Left lung (tissue), 10 donors: ENCODE data around the gene CHADL. TPM values are rescaled to one million over a fixed set of nuclear protein-coding genes. Genes with fewer than 3 reads are reported as not detected.

Experiments used
- ATAC-seq: fragments of 200-7000 bp; cut with Tn5 transposase; one replicate; pipeline ENCODE4 v1.9.1; 2020; ENCODE audit warnings: moderate library complexity
- DNase-seq, 4 donors: peaks; one replicate each; pipeline ENCODE4 v3.0.0-alpha.2; 2013 to 2020
- H3K27ac ChIP-seq, 2 donors: fragments of 200-600 bp; sonication (generic) in 1 of 2; one replicate each; pipeline versions ENCODE4 v1.5.0 to v1.8.0; 2020 to 2021
- H3K27me3 ChIP-seq, 2 donors: fragments of 200-600 bp; sonication (generic) in 1 of 2; one replicate each; pipeline versions ENCODE4 v1.5.0 to v1.8.0; 2020 to 2021
- H3K36me3 ChIP-seq, 2 donors: fragments of 200-600 bp; sonication (generic) in 1 of 2; one replicate each; pipeline versions ENCODE4 v1.5.0 to v1.8.0; 2020 to 2021
- H3K4me1 ChIP-seq, 2 donors: fragments of 200-600 bp; one replicate each; pipeline ENCODE4 v1.8.0; 2021
- H3K4me3 ChIP-seq, 2 donors: fragments of 200-600 bp; sonication (generic) in 1 of 2; one replicate each; pipeline versions ENCODE4 v1.5.0 to v1.8.0; 2020 to 2021; ENCODE audit warnings: mild to moderate bottlenecking in 1 of 2
- H3K9me3 ChIP-seq, 2 donors: fragments of 200-600 bp; sonication (generic) in 1 of 2; one replicate each; pipeline versions ENCODE4 v1.5.0 to v1.8.0; 2020 to 2021
- intact Hi-C, 2 donors: fragments of 100-400 bp; cut with DNase I; formaldehyde crosslinking; loops; one replicate each; pipeline versions ENCODE4 v1.11.2 to v1.14.2; 2022
- polyA plus RNA-seq, 6 donors: library from polyadenylated mRNA; unstranded; fragments of 120-200 nt; gene quantifications; one replicate each; pipeline ENCODE4 v1.2.1, GENCODE V29; 2013; ENCODE audit not compliant: insufficient read length in 6 of 6
- total RNA-seq, 2 donors: library from RNA; stranded (reverse); fragmentation: NEBNext Ultra II Directional; extraction: Animal tissue kit (Norgen Biotek cat#: 25700); gene quantifications; one replicate each; pipeline ENCODE4 v1.2.1, GENCODE V29; 2021
- TF ChIP-seq, protein P1 (sequence below), 2 donors: fragments of 200-600 bp; sonication (generic) in 1 of 2; IDR thresholded peaks; one replicate each; pipeline versions ENCODE4 v1.5.0 to v1.8.0; 2021; ENCODE audit warnings: antibody characterized with exemption in 2 of 2
- donor health status: DM: no; HTN: yes; CAD: no.
- donor health status: DM: no; HTN: no; CAD: no.

Gene CHADL
- total and polyA plus RNA-seq, 8 donors, result 2.1 to 6.2 (median 2.6) TPM

DNA sequence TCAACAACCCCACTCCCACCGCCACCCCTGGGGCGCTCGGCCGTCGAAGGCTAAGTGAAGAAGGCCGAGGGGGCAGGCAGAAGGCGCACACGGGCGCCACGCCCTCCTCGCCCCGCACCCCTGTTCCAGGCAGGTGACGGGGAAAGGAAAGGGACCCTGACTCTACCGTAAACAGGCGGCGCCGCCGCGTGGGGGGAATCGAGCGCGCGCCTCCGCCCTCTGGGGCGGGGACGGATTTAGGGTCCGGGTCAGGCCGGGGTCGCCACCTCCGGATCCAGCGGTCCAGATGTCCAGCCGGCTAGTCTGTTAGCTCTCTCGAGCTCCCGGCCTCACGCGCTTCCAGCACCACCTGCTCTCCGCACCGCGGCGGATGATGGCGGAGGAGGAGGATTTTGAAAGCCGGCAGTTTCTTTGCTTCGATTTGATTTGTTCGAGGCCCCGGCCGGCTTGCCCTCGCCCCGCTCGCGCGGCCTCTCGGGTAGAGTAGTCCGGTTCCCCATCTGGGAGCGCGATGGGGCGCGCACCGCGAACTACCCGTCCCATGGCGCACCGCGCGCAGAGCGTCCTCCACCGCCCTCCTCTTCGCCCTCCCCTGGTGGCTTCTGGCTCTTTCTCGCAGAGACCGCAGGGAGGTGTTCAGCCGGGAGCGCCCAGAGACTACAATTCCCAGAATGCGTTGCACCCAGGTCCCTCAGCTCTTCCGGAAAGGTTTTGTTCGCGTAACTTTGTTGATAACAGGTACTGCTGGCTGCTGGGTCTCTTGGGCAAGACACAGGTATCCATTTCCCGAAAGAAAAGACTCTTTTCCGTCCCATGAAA, 45.3 kb upstream of the CHADL start, which contains the start of gene RANGAP1:
TSS of gene RANGAP1 (minus strand) at position 368 of the 819 bp plus-strand sequence. CDS start 5,143 bp downstream, outside the sequence.
- Histone ChIP-seq H3K27me3 (no peaks in the 10 kb centered on the region), H3K4me1 (peaks cover 10 to 41% of the 10 kb centered on the region in 2 donors), H3K9me3 (no peaks in the 10 kb centered on the region), H3K4me3 (peak within 1 kb of the TSS; percentile 99 to 100), H3K36me3 (peaks cover 0 to 39% of the 10 kb centered on the region in 2 donors), H3K27ac (peak within 1 kb of the TSS; percentile 91 to 92)
- peak; percentile 97 to 100 (median 99) for DNase-seq
- intact Hi-C loops, result no loop called here
- TF ChIP-seq, protein P1, sequence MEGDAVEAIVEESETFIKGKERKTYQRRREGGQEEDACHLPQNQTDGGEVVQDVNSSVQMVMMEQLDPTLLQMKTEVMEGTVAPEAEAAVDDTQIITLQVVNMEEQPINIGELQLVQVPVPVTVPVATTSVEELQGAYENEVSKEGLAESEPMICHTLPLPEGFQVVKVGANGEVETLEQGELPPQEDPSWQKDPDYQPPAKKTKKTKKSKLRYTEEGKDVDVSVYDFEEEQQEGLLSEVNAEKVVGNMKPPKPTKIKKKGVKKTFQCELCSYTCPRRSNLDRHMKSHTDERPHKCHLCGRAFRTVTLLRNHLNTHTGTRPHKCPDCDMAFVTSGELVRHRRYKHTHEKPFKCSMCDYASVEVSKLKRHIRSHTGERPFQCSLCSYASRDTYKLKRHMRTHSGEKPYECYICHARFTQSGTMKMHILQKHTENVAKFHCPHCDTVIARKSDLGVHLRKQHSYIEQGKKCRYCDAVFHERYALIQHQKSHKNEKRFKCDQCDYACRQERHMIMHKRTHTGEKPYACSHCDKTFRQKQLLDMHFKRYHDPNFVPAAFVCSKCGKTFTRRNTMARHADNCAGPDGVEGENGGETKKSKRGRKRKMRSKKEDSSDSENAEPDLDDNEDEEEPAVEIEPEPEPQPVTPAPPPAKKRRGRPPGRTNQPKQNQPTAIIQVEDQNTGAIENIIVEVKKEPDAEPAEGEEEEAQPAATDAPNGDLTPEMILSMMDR (IDR thresholded peaks at IDR 0.05), result peak in 1 of 2 donors; percentile 39
- ATAC-seq, result peak; percentile 98

DNA sequence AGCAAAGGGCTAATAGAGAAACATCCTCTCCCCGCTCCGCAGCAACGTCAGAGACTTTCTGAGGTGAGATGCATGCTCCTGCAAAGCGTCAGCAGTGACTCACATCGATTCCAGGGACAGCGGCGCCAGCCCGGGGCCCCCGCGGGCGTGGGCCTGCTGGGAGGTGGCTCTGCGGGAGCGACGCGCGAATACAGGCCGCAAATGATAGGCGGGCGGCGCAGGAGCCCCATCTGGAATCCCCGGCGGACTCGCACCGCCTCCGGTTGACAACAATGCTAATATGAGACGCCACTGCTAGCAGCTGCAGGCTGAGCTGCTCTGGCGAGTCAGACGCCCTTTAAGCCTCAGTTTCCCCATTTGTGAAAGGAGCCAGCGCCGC, 44.7 kb upstream of the CHADL start:
- peak in 2 of 4 donors; percentile 62 to 88 for DNase-seq
- TF ChIP-seq, protein P1 (IDR thresholded peaks at IDR 0.05), result no peak
- H3K27me3 ChIP-seq, result no peaks in the 10 kb centered on the region
- peaks cover 0 to 45% of the 10 kb centered on the region in 2 donors for H3K36me3 ChIP-seq
- no peaks in the 10 kb centered on the region for H3K9me3 ChIP-seq
- peak; percentile 44 for ATAC-seq
- peaks cover 10 to 36% of the 10 kb centered on the region in 2 donors for H3K4me1 ChIP-seq
- H3K27ac ChIP-seq, result peak overlapping the region; percentile 83 to 92
- intact Hi-C loops, result no loop called here
- peak overlapping the region; percentile 99 to 100 for H3K4me3 ChIP-seq

DNA sequence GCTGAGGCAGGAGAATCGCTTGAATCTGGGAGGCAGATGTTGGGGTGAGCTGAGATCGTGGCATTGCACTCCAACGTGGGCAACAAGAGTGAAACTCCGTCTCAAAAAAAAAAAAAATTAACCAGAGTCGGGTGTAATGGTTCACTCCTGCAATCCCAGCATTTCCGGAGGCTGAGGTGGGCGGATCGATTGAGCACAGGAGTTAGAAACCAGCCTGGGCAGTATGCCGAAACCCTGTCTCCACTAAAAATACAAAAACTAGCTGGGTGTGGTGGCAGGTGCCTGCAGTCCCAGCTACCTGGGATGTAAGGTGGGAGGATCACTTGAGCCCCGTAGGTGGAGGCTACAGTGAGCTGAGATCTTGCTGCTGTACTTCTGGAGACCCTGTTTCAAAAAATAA, 43.7 kb upstream of the CHADL start:
- Histone ChIP-seq H3K27me3 (no peaks in the 10 kb centered on the region), H3K4me3 (no peak overlapping the region), H3K27ac (no peak overlapping the region), H3K9me3 (no peaks in the 10 kb centered on the region), H3K4me1 (peaks cover 10 to 36% of the 10 kb centered on the region in 2 donors), H3K36me3 (peaks cover 0 to 54% of the 10 kb centered on the region in 2 donors)
- intact Hi-C loops, result no loop called here
- ATAC-seq, result no peak
- TF ChIP-seq, protein P1 (IDR thresholded peaks at IDR 0.05), result no peak
- peak in 1 of 4 donors; percentile 17 for DNase-seq

DNA sequence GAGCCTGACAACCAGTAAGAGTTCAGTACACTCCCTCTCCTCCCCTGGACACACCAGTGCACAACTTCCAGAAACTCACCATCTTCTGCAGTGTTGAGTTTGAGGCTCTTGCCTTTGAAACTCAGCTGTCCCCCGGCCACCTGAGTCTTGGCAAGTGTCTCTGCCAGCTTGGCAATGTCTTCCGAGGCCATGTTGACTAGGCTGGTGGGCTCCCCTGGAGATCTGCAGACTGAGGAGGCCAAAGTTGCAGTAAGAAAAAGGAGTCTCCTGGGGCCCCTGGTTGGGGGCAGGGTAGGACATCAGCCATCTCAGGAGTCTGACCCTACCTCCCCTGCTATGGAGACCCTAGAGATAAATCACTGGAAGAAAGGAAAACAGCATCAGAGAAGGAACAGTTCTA, 40.1 kb upstream of the CHADL start:
- no peak for ATAC-seq
- Histone ChIP-seq H3K4me1 (peaks cover 4 to 16% of the 10 kb centered on the region in 2 donors), H3K27me3 (no peaks in the 10 kb centered on the region), H3K36me3 (peaks cover 0 to 89% of the 10 kb centered on the region in 2 donors), H3K9me3 (no peaks in the 10 kb centered on the region), H3K4me3 (no peak overlapping the region), H3K27ac (no peak overlapping the region)
- TF ChIP-seq, protein P1 (IDR thresholded peaks at IDR 0.05), result no peak
- intact Hi-C loops, result no loop called here
- peak in 1 of 4 donors; percentile 20 for DNase-seq

DNA sequence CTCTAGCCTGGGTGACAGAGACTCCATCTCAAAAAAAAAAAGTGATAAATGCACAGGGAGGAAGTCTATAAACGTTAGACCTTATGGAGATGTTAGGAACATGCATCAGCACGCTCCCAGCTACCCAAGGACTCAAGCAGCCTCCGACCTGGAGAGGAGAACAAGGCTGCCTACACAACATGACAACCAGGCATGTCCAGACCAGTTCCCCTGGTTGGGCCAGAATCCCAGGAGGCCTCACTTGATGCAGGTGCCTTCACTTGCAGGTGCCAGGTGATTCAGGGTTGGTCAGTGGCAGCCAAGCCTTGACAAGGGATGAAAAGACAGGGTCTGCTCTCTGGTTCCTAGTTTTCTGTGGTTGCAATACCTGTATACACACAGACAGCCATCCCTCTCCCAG, 39.3 kb upstream of the CHADL start:
- peak in 1 of 4 donors; percentile 6 for DNase-seq
- peaks cover 3 to 10% of the 10 kb centered on the region in 2 donors for H3K4me1 ChIP-seq
- H3K9me3 ChIP-seq, result no peaks in the 10 kb centered on the region
- ATAC-seq, result no peak
- TF ChIP-seq, protein P1 (IDR thresholded peaks at IDR 0.05), result no peak
- peaks cover 0 to 97% of the 10 kb centered on the region in 2 donors for H3K36me3 ChIP-seq
- intact Hi-C loops, result no loop called here
- no peak overlapping the region for H3K27ac ChIP-seq
- no peaks in the 10 kb centered on the region for H3K27me3 ChIP-seq
- no peak overlapping the region for H3K4me3 ChIP-seq
